Karpas-422 (cell line): ENCODE data around the gene NR1D2. TPM values are rescaled to one million over a fixed set of nuclear protein-coding genes. Genes with fewer than 3 reads are reported as not detected.

ENCODE experiments used
- DNase-seq: peaks from one replicate; pipeline ENCODE4 v3.0.0-alpha.2; 2015
- H2AFZ ChIP-seq: fragments of 200-600 bp; sonication (generic); 2 replicates; pipeline ENCODE4 v1.6.1; 2014; ENCODE audit warnings: antibody characterized with exemption, low read length, mixed read lengths
- H3K27ac ChIP-seq: fragments of 200-600 bp; sonication (generic); 2 replicates; pipeline ENCODE4 v1.5.1; 2014; ENCODE audit warnings: mild to moderate bottlenecking, low read length, moderate library complexity
- H3K27me3 ChIP-seq: fragments of 200-600 bp; sonication (generic); 2 replicates; pipeline ENCODE4 v1.6.1; 2014; ENCODE audit warnings: low read length, mixed read lengths
- H3K36me3 ChIP-seq: fragments of 200-600 bp; sonication (generic); 2 replicates; pipeline ENCODE4 v1.6.1; 2014; ENCODE audit warnings: low read length, mixed read lengths; ENCODE audit not compliant: insufficient read depth
- H3K4me1 ChIP-seq: fragments of 200-600 bp; sonication (generic); 2 replicates; pipeline ENCODE4 v1.6.1; 2014; ENCODE audit warnings: mild to moderate bottlenecking, low read length, mixed read lengths
- H3K4me2 ChIP-seq: fragments of 200-600 bp; sonication (generic); 2 replicates; pipeline ENCODE4 v1.6.1; 2014; ENCODE audit warnings: low read length, low read depth, mild to moderate bottlenecking; ENCODE audit not compliant: poor library complexity, severe bottlenecking
- H3K4me3 ChIP-seq: fragments of 200-600 bp; sonication (generic); 2 replicates; pipeline ENCODE4 v1.5.1; 2014; ENCODE audit warnings: mild to moderate bottlenecking, antibody characterized with exemption, low read length, mixed read lengths
- H3K79me2 ChIP-seq: fragments of 200-600 bp; sonication (generic); 2 replicates; pipeline ENCODE4 v1.6.1; 2014; ENCODE audit warnings: mild to moderate bottlenecking, low read length, mixed read lengths
- H3K9ac ChIP-seq: fragments of 200-600 bp; sonication (generic); 2 replicates; pipeline ENCODE4 v1.6.0; 2014; ENCODE audit warnings: low read length
- H3K9me2 ChIP-seq: fragments of 200-600 bp; sonication (generic), shearing (Covaris generic); replicated peaks from 2 replicates; pipeline ENCODE4 v1.6.0; 2014; ENCODE audit warnings: mild to moderate bottlenecking, low read length, moderate library complexity; ENCODE audit not compliant: insufficient read depth
- H3K9me3 ChIP-seq: fragments of 300-700, 200-600 bp; sonication (generic); 2 replicates; pipeline ENCODE4 v1.6.1; 2014; ENCODE audit warnings: low read length, mixed read lengths
- H4K20me1 ChIP-seq: fragments of 200-600 bp; sonication (generic); 2 replicates; pipeline ENCODE4 v1.6.1; 2014; ENCODE audit warnings: mild to moderate bottlenecking, antibody characterized with exemption, low read length, low read depth; ENCODE audit not compliant: insufficient read depth
- total RNA-seq: library from RNA; depleted of rRNA; stranded (reverse); fragments of >200 nt; shearing (Covaris generic); gene quantifications from 2 replicates; pipeline ENCODE4 v1.2.3, GENCODE V29; 2014; ENCODE audit warnings: low replicate concordance

NR1D2 gene
- total RNA-seq, 1 experiment from 2014 or later = 12.8 TPM

DNA sequence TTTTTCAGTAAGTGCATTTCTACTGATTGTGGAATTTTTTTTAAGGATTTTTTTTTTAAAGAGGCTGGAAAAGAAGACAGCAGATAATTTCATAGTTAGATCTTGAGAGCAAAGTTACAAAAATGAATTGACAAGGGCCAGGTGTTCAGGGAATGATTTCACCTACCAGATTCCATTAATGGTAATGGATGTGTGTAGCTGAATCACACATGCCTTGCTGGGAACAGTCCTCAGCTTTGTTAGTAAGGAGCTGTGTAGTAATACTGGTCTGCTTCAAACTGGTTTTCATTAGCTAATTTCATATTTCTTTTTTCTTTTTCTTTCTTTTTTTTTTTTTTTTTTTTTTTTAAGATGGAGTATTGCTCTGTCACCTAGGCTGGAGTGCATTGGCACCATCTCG, 16.0 kb downstream of the NR1D2 start:
- H3K27me3 ChIP-seq = no peaks in the 10 kb centered on the region
- no peak overlapping the region for H2AFZ ChIP-seq
- no peak overlapping the region for H3K4me3 ChIP-seq
- H3K9me2 ChIP-seq = no peaks in the 10 kb centered on the region
- no peaks in the 10 kb centered on the region for H3K36me3 ChIP-seq
- DNase-seq = no peak
- no peaks in the 10 kb centered on the region for H3K4me1 ChIP-seq
- no peak overlapping the region for H3K9ac ChIP-seq
- H3K4me2 ChIP-seq = no peak overlapping the region
- H3K79me2 ChIP-seq = no peaks in the 10 kb centered on the region
- no peaks in the 10 kb centered on the region for H3K9me3 ChIP-seq
- H4K20me1 ChIP-seq = no peaks in the 10 kb centered on the region
- no peak overlapping the region for H3K27ac ChIP-seq

DNA sequence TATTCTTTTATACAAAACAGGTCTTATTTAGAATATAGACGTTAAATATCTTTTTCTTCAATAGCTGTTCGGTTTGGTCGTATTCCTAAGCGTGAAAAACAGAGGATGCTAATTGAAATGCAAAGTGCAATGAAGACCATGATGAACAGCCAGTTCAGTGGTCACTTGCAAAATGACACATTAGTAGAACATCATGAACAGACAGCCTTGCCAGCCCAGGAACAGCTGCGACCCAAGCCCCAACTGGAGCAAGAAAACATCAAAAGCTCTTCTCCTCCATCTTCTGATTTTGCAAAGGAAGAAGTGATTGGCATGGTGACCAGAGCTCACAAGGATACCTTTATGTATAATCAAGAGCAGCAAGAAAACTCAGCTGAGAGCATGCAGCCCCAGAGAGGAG, 16.8 kb downstream of the NR1D2 start:
- Histone ChIP-seq H3K27me3 (no peaks in the 10 kb centered on the region), H3K9me3 (no peaks in the 10 kb centered on the region), H3K79me2 (no peaks in the 10 kb centered on the region), H3K27ac (no peak overlapping the region), H3K9ac (no peak overlapping the region), H3K4me3 (no peak overlapping the region), H3K9me2 (no peaks in the 10 kb centered on the region), H3K4me2 (no peak overlapping the region), H3K36me3 (no peaks in the 10 kb centered on the region), H4K20me1 (no peaks in the 10 kb centered on the region), H3K4me1 (no peaks in the 10 kb centered on the region), H2AFZ (no peak overlapping the region)
- no peak for DNase-seq

DNA sequence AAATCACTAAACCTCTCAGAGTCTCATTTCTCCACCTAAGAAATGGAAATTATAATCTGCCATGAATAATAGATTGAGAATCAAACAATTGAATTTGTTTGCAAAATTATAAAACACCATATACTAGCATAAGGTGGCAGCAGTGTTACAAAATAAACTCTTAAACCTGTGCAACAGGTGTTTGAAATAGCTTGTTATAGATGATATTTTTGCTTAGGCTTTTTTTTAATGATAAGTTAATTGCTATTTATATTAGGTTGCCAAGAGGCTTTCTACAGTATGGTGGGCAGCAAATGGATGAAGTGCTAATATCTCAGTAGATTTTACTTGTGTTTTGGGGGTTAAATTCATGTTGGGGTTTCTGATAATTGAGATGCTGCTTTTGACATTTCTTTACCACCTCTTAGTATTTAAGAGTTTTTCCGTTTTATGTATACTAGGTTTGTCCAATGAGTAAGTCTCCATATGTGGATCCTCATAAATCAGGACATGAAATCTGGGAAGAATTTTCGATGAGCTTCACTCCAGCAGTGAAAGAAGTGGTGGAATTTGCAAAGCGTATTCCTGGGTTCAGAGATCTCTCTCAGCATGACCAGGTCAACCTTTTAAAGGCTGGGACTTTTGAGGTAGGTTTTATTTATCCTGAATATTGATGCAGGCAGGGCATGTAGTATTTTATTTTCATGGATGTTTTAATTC, 19.6 kb downstream of the NR1D2 start:
- no peaks in the 10 kb centered on the region for H3K36me3 ChIP-seq
- no peaks in the 10 kb centered on the region for H4K20me1 ChIP-seq
- no peaks in the 10 kb centered on the region for H3K79me2 ChIP-seq

DNA sequence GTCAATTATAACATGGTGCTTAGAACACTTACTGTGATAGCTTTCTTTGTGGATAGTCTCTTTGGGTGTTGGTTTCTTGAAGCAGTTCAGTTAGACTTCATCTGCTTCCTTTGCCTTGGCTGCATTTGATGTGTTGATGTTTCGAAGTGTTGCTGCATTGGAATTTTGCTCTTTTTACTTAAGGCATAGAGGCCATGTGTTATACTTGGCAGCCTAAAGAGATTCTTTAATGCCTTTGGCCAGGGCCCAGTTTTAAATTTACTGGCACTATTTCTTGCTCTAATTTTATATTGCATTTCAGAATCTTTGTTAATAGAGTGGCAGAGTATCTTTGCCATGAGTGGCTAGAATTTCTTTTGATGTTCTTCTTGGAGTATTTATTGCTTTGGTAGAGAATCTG, 21.2 kb downstream of the NR1D2 start:
- no peak overlapping the region for H3K4me3 ChIP-seq
- H3K79me2 ChIP-seq = no peaks in the 10 kb centered on the region
- no peak overlapping the region for H3K27ac ChIP-seq
- H3K4me1 ChIP-seq = no peaks in the 10 kb centered on the region
- H4K20me1 ChIP-seq = no peaks in the 10 kb centered on the region
- H3K9me2 ChIP-seq = no peaks in the 10 kb centered on the region
- H3K36me3 ChIP-seq = no peaks in the 10 kb centered on the region
- no peaks in the 10 kb centered on the region for H3K9me3 ChIP-seq
- no peak overlapping the region for H3K4me2 ChIP-seq
- H2AFZ ChIP-seq = no peak overlapping the region
- no peaks in the 10 kb centered on the region for H3K27me3 ChIP-seq
- no peak overlapping the region for H3K9ac ChIP-seq
- DNase-seq = no peak

More for the DNA sequence above, 19.6 kb downstream of the NR1D2 start:
- H3K9me3 ChIP-seq = no peaks in the 10 kb centered on the region
- no peak overlapping the region for H3K9ac ChIP-seq
- no peaks in the 10 kb centered on the region for H3K9me2 ChIP-seq
- H3K4me2 ChIP-seq = no peak overlapping the region
- H3K27me3 ChIP-seq = no peaks in the 10 kb centered on the region
- no peaks in the 10 kb centered on the region for H3K4me1 ChIP-seq
- no peak overlapping the region for H2AFZ ChIP-seq
- no peak overlapping the region for H3K4me3 ChIP-seq
- no peak for DNase-seq
- H3K27ac ChIP-seq = no peak overlapping the region

DNA sequence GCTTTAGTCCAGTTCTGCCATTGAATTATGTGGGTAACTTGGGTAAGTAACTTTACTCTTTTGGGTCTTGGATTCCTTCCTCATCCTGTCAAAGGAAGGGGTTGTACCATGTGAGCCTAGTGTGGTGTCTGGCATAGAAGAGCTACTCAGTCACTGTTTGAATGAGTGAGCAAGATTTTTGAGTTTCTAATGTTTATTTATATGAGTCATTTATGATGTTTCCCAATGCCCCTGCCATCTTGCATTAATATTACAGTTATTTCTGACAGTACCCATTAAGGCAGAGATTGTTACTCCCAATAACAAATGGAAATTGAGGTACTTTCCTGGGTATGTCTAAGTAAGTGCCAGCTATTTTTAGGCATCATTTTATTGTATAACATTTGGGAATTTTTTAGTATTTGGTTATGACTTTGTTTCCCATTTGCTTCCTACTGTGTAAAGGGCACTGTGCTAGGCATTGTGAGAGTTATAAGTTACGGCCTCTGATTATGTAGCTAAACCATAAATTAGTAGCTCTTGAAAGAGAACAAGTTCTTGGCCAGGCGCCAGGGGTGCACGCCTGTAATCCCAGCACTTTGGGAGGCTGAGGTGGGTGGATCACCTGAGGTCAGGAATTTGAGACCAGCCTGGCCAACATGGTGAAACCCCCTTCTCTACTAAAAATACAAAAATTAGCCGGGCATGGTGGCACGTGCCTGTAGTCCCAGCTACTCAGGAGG, 23.5 kb downstream of the NR1D2 start:
- no peak overlapping the region for H2AFZ ChIP-seq
- no peaks in the 10 kb centered on the region for H3K36me3 ChIP-seq
- no peaks in the 10 kb centered on the region for H3K27me3 ChIP-seq
- no peaks in the 10 kb centered on the region for H3K4me1 ChIP-seq
- no peaks in the 10 kb centered on the region for H4K20me1 ChIP-seq
- no peak for DNase-seq
- H3K9me2 ChIP-seq = no peaks in the 10 kb centered on the region
- no peak overlapping the region for H3K9ac ChIP-seq
- no peak overlapping the region for H3K27ac ChIP-seq
- no peaks in the 10 kb centered on the region for H3K9me3 ChIP-seq
- no peaks in the 10 kb centered on the region for H3K79me2 ChIP-seq
- no peak overlapping the region for H3K4me3 ChIP-seq
- H3K4me2 ChIP-seq = no peak overlapping the region

DNA sequence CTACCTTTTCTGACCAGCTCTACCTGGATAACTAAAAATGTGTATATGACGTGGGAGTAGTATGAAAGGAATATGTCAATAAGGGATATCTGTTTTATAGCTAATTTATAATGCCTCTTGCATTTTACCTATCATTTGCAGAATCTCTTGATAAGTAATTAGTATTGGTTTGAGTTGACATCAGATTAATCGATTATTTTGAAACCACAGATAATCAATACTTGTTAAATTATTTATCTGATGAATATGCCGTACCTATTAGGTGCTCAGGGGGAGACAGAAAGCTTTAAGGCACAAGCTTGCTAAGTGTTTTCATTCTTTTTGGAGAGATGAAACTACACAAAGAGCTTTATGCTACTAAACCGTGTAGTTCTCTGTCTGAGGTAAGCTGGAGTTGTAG, 24.3 kb downstream of the NR1D2 start:
- Histone ChIP-seq H3K36me3 (no peaks in the 10 kb centered on the region), H2AFZ (no peak overlapping the region), H3K79me2 (no peaks in the 10 kb centered on the region), H3K9ac (no peak overlapping the region), H3K4me3 (no peak overlapping the region), H3K9me3 (no peaks in the 10 kb centered on the region), H3K27ac (no peak overlapping the region), H4K20me1 (no peaks in the 10 kb centered on the region), H3K27me3 (no peaks in the 10 kb centered on the region), H3K9me2 (no peaks in the 10 kb centered on the region), H3K4me2 (no peak overlapping the region), H3K4me1 (no peaks in the 10 kb centered on the region)
- DNase-seq = no peak

DNA sequence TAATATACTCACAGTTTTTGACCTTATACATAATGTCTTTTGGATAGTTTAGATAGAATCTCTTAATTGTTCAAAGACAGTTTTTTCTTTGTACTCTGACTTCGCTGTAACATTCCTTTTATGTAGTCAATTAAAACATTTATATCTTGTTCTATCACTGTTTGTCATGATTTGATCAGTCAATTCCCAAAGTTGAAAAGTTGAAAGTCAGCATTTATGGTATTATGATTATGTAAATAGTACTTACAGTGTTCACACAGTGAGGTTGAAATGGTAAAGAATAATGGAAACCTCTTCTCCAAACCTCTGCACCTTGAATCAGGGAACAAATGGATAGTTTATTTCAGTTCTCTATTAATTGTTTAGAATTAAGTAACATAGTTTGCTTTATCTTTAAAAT, 26.6 kb downstream of the NR1D2 start:
- no peak overlapping the region for H3K4me3 ChIP-seq
- no peaks in the 10 kb centered on the region for H3K79me2 ChIP-seq
- H3K4me1 ChIP-seq = no peaks in the 10 kb centered on the region
- H3K9ac ChIP-seq = no peak overlapping the region
- no peaks in the 10 kb centered on the region for H4K20me1 ChIP-seq
- no peaks in the 10 kb centered on the region for H3K36me3 ChIP-seq
- no peaks in the 10 kb centered on the region for H3K9me2 ChIP-seq
- no peak overlapping the region for H3K4me2 ChIP-seq
- H3K9me3 ChIP-seq = no peaks in the 10 kb centered on the region
- H3K27ac ChIP-seq = no peak overlapping the region
- no peak for DNase-seq
- no peak overlapping the region for H2AFZ ChIP-seq
- no peaks in the 10 kb centered on the region for H3K27me3 ChIP-seq

DNA sequence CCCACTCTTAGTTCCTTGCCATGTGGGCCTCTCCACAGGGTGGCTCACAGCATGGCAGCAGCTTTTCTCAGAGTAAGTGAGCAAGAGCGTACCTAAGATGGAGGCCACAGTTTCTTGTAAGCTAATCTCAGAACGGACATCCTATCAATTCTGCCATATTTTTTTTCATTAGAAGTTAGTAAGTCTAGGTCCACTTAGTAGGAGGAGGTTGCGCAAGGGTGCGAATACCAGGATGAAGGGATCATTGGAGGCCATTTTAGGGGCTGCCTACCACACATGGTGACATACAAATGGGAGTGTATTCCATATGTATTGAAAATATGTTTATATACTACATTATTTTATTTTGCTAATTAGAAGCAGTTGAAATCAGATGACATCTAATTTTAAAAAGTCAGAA, 31.5 kb downstream of the NR1D2 start:
- H2AFZ ChIP-seq = no peak overlapping the region

More for the DNA sequence above, 31.5 kb downstream of the NR1D2 start:
- H3K27me3 ChIP-seq = no peaks in the 10 kb centered on the region
- H3K79me2 ChIP-seq = no peaks in the 10 kb centered on the region
- H3K4me3 ChIP-seq = no peak overlapping the region
- no peaks in the 10 kb centered on the region for H4K20me1 ChIP-seq
- no peaks in the 10 kb centered on the region for H3K9me2 ChIP-seq
- H3K36me3 ChIP-seq = no peaks in the 10 kb centered on the region
- DNase-seq = no peak
- no peak overlapping the region for H3K9ac ChIP-seq
- no peaks in the 10 kb centered on the region for H3K9me3 ChIP-seq
- H3K4me1 ChIP-seq = no peaks in the 10 kb centered on the region
- H3K4me2 ChIP-seq = no peak overlapping the region
- no peak overlapping the region for H3K27ac ChIP-seq
